AG10803 (cell line): Measurements from ENCODE around the gene ITCH.
A peak's percentile ranks its signal among the peaks of the same experiment; 100 is the strongest.
"Not testable (repeated sequence)": the region's sequence is repeated elsewhere in the genome, so short reads cannot be mapped to it uniquely, and the experiment has no call there.

ENCODE experiments used
- DNase-seq: peaks from one replicate; pipeline ENCODE4 v3.0.0; 2010; ENCODE audit warnings: low read depth
- H3K4me3 ChIP-seq: 2 replicates; pipeline ENCODE4 v1.5.1; 2011; ENCODE audit warnings: mild to moderate bottlenecking, low read length, control low read depth
- CTCF ChIP-seq: conservative IDR thresholded peaks from 2 replicates; pipeline ENCODE4 v1.5.1; 2011; ENCODE audit warnings: mild to moderate bottlenecking, low read length, control low read depth, inconsistent platforms

ITCH gene

GRCh38 chr20:34365765-34366213, 2.7 kb downstream of the ITCH start:
- no peak for DNase-seq
- no peak for TF ChIP-seq CTCF
- no peak overlapping the region for H3K4me3 ChIP-seq

- TF ChIP-seq CTCF = no peak
- H3K4me3 ChIP-seq = no peak overlapping the region
- no peak for DNase-seq
Measured at GRCh38 chr20:34367155-34367554, 4.1 kb downstream of the ITCH start.

GRCh38 chr20:34367911-34368310, 4.8 kb downstream of the ITCH start:
- not testable (repeated sequence) for DNase-seq, H3K4me3 ChIP-seq

DNA sequence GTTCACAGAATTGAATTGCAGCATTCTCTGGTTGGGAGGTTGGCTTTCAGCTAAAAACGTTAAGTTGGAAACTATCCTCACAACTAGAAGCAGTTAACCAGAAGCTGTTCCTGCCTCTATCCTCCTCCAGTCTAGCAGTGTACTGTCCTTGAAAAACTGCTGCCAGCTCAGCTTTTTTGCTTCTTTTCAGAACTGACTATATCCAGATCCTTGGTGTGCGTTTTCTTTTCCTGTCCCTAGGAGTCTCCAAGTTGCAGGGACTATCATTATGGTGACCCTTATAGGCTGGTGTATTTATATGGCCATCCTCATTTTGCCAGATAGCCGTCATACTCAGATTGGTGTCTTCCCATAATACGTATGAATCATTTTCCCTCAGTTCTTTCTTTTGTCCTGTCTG, 5.5 kb downstream of the ITCH start:
- 0 out of 2 replicates have a peak, but pooled peaks have one; percentile 6 for TF ChIP-seq CTCF
- no peak for DNase-seq
- no peak overlapping the region for H3K4me3 ChIP-seq

DNA sequence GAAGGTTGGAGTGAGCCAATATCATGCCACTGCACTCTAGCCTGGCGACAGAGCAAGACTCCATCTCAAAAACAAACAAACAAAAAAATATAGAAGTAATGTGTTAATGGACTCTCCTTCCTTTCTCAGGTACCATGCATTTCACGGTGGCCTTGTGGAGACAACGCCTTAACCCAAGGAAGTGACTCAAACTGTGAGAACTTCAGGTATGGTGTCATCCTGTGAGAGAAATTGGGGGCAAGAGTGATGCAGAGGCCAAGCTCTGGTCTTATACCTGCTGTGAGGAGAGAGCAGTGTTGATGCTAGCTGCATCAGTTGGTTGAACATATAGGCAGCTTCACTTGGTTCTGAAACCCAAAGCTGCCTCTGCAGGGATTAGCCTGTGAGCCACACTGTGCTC, 6.2 kb downstream of the ITCH start:
- DNase-seq = no peak
- no peak for TF ChIP-seq CTCF
- H3K4me3 ChIP-seq = no peak overlapping the region

DNA sequence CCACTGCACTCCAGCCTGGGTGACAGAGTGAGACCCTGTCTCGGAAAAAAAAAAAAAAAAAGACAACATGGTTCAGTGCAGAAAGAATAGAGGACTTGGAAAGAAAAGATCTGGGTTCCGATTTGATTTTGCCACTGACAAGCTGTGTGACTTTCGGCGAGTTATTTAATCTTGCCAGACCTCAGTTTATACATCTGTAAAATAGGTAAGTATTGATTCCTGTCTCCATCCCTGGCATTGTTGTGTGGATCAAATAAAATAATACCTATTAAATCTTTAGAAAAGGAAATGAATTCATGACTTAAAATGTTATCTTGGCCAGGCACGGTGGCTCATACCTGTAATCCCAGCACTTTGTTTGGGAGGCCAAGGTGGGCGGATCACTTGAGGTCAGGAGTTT, 7.0 kb downstream of the ITCH start:
- H3K4me3 ChIP-seq = no peak overlapping the region
- no peak for DNase-seq
- no peak for TF ChIP-seq CTCF

- no peak overlapping the region for H3K4me3 ChIP-seq
- no peak for TF ChIP-seq CTCF
- no peak for DNase-seq
Measured at GRCh38 chr20:34373445-34373844, 10.4 kb downstream of the ITCH start.

- H3K4me3 ChIP-seq = no peak overlapping the region
- no peak for DNase-seq
- no peak for TF ChIP-seq CTCF
Measured at GRCh38 chr20:34374209-34374760, 11.2 kb downstream of the ITCH start.
